Uterus (tissue), 4 donors: ENCODE measurements around the gene NAB2. TPM values are rescaled to one million over a fixed set of nuclear protein-coding genes. Genes with fewer than 3 reads are reported as not detected.

Experiments used
- DNase-seq, 2 donors: peaks; one replicate each; pipeline ENCODE4 v3.0.0-alpha.2; 2019 to 2020
- H3K27ac ChIP-seq, 2 donors: fragments of 200-600 bp; sonication (generic); 1 replicate in 1 of 2; 2 replicates in 1 of 2; pipeline ENCODE4 v1.5.1; 2016 to 2018
- H3K27me3 ChIP-seq, 2 donors: fragments of 200-600 bp; sonication (generic); one replicate each; pipeline ENCODE4 v1.5.1; 2018 to 2019; ENCODE audit warnings: control low read depth in 1 of 2
- H3K36me3 ChIP-seq, 2 donors: fragments of 200-600 bp; sonication (generic); one replicate each; pipeline ENCODE4 v1.5.1; 2019; ENCODE audit warnings: control low read depth in 1 of 2
- H3K4me1 ChIP-seq, 2 donors: fragments of 200-600 bp; sonication (generic); one replicate each; pipeline ENCODE4 v1.5.1; 2018 to 2019; ENCODE audit warnings: control low read depth in 1 of 2
- H3K4me3 ChIP-seq, 2 donors: fragments of 200-600 bp; sonication (generic); 1 replicate in 1 of 2; 2 replicates in 1 of 2; pipeline ENCODE4 v1.5.1; 2018 to 2019; ENCODE audit warnings: mild to moderate bottlenecking in 1 of 2
- H3K9me3 ChIP-seq, 2 donors: fragments of 200-600 bp; sonication (generic); one replicate each; pipeline ENCODE4 v1.5.1; 2019; ENCODE audit warnings: control low read depth in 1 of 2
- CTCF ChIP-seq, 4 experiments: fragments of 200-600 bp in 2 of 4; fragments of 450-650 bp in 2 of 4; sonication (generic) in 2 of 4; IDR thresholded peaks; one replicate each; pipeline ENCODE4 v1.5.1; 2016 to 2019; ENCODE audit warnings: antibody characterized with exemption in 4 of 4, mild to moderate bottlenecking in 2 of 4, moderate library complexity in 1 of 4
- POLR2A ChIP-seq, 2 donors: fragments of 450-650 bp; IDR thresholded peaks; one replicate each; pipeline ENCODE4 v1.6.1; 2016; ENCODE audit warnings: antibody characterized with exemption in 2 of 2, mild to moderate bottlenecking in 1 of 2, moderate library complexity in 1 of 2
- intact Hi-C: fragments of 100-400 bp; cut with DNase I; formaldehyde crosslinking; loops from one replicate; pipeline ENCODE4 v1.15.1; 2023; ENCODE audit warnings: low total_unique reads
- total RNA-seq, 4 donors: library from RNA; depleted of rRNA in 3 of 4; stranded (reverse); fragments of >200 nt in 3 of 4; gene quantifications; one replicate each; pipeline versions ENCODE4 v1.1.0 to v1.2.4, GENCODE V29; 2014 to 2023
- donor health status: DM: yes; HTN: yes; CAD: no.

NAB2 gene
- total RNA-seq, 4 donors from 2014 or later = 9.1 to 85.8 (median 33.9) TPM

GRCh38 chr12:57124261-57124877, 35.5 kb downstream of the NAB2 start:
- Histone ChIP-seq H3K4me1 (no peaks in the 10 kb centered on the region), H3K9me3 (no peaks in the 10 kb centered on the region), H3K36me3 (no peaks in the 10 kb centered on the region), H3K4me3 (no peak overlapping the region), H3K27ac (peak overlapping the region in 1 of 2 donors; percentile 35), H3K27me3 (no peaks in the 10 kb centered on the region)
- intact Hi-C loops = no loop called here
- TF ChIP-seq CTCF (IDR thresholded peaks at IDR 0.05) (peak; percentile 95 to 96 (median 96)), POLR2A (IDR thresholded peaks at IDR 0.05) (no peak)
- peak; percentile 79 to 84 for DNase-seq

GRCh38 chr12:57126061-57126460, 37.1 kb downstream of the NAB2 start:
- no peaks in the 10 kb centered on the region for H3K27me3 ChIP-seq
- DNase-seq = no peak
- peaks cover 0 to 3% of the 10 kb centered on the region in 2 donors for H3K4me1 ChIP-seq
- no peak overlapping the region for H3K4me3 ChIP-seq
- H3K9me3 ChIP-seq = no peaks in the 10 kb centered on the region
- no peaks in the 10 kb centered on the region for H3K36me3 ChIP-seq
- TF ChIP-seq CTCF (IDR thresholded peaks at IDR 0.05) (no peak), POLR2A (IDR thresholded peaks at IDR 0.05) (no peak)
- no peak overlapping the region for H3K27ac ChIP-seq
- intact Hi-C loops = loop anchor here (5.0 kb wide), 1 partner anchor 51 kb away; no protein-coding TSS in a partner anchor

- intact Hi-C loops = loop anchor here (5.0 kb wide), 1 partner anchor 51 kb away; no protein-coding TSS in a partner anchor
- no peak for TF ChIP-seq CTCF (IDR thresholded peaks at IDR 0.05)
- TF ChIP-seq POLR2A (IDR thresholded peaks at IDR 0.05) = no peak
- Histone ChIP-seq H3K27ac (peak overlapping the region; percentile 99 to 100), H3K9me3 (no peaks in the 10 kb centered on the region), H3K4me1 (peaks cover 0 to 6% of the 10 kb centered on the region in 2 donors), H3K4me3 (no peak overlapping the region), H3K27me3 (no peaks in the 10 kb centered on the region), H3K36me3 (no peaks in the 10 kb centered on the region)
- DNase-seq = peak in 1 of 2 donors; percentile 18
Observed at GRCh38 chr12:57126561-57126960, 37.6 kb downstream of the NAB2 start.

- peak; percentile 72 to 73 for DNase-seq
- Histone ChIP-seq H3K36me3 (no peaks in the 10 kb centered on the region), H3K27me3 (no peaks in the 10 kb centered on the region), H3K4me1 (peaks cover 0 to 12% of the 10 kb centered on the region in 2 donors), H3K27ac (peak overlapping the region; percentile 99 to 100), H3K4me3 (peak overlapping the region; percentile 94 to 99), H3K9me3 (no peaks in the 10 kb centered on the region)
- intact Hi-C loops = loop anchor here (5.0 kb wide), 1 partner anchor 50 kb away; no protein-coding TSS in a partner anchor
- TF ChIP-seq CTCF (IDR thresholded peaks at IDR 0.05) = peak; percentile 28 to 52 (median 35)
- TF ChIP-seq POLR2A (IDR thresholded peaks at IDR 0.05) = no peak
Observed at GRCh38 chr12:57127101-57127725, 38.3 kb downstream of the NAB2 start.
